Measurements from ENCODE around the gene ARSI. TPM values are rescaled to one million over a fixed set of nuclear protein-coding genes. Genes with fewer than 3 reads are reported as not detected.

The ARSI gene
- polyA plus RNA-seq, 1 of the 3 experiments (the other 2 are of a cell fraction): 0.20 TPM

DNA sequence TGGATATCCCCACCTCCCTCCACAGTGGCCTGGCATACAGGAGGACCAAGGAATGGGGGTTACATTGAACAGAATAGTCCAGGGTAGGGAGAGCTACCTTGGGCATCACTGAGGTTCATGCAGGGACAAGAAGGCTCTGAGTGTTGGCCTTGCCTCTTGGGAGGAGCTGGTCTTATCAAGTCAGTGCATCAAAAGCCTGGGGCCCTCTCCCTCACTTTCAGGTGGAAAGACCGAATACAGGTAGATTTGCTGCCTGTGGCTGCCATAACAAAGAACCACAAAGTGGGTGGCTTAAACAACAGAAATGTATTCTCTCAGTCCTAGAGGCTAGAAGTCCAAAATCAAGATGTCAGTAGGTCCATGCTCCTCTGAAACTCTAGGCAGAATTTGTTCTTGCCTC lies 18.5 kb upstream of the ARSI start:
- WGBS (ENCODE audit: low lambda C conversion rate): 93% methylated on average over 1 of the region's 1 CpG
- peaks cover 27% of the 10 kb centered on the region in 2 experiments for H3K4me1 ChIP-seq (ENCODE audit: control insufficient read depth in 1 of 2, insufficient read depth in 2 of 2, low read depth in 1 of 2, low read length in 1 of 2)
- H3F3A ChIP-seq (replicated peaks; ENCODE audit: insufficient read depth): peaks cover 30% of the 10 kb centered on the region
- no peaks in the 10 kb centered on the region for H4K20me1 ChIP-seq (ENCODE audit: insufficient read depth)
- POLR2A ChIA-PET: no interaction called here
- no peak overlapping the region for H2AFZ ChIP-seq (ENCODE audit: low read depth)
- TF ChIP-seq GABPA (IDR thresholded peaks at IDR 0.05; ENCODE audit: low read depth) (no peak), FOSL2 (IDR thresholded peaks at IDR 0.05; ENCODE audit: borderline replicate concordance, low read depth) (no peak), TCF12 (IDR thresholded peaks at IDR 0.05) (no peak), GATA2 (CRISPR knock-in tag; IDR thresholded peaks at IDR 0.05) (no peak), NRF1 (IDR thresholded peaks at IDR 0.05; ENCODE audit: low read depth, low read length) (no peak), RFX5 (IDR thresholded peaks at IDR 0.05; ENCODE audit: low read length) (no peak), EZH2phosphoT487 (IDR thresholded peaks at IDR 0.05; ENCODE audit: borderline replicate concordance, low read depth) (no peak), SMC3 (IDR thresholded peaks at IDR 0.05; ENCODE audit: low read depth, low read length) (no peak), CHD2 (IDR thresholded peaks at IDR 0.05; ENCODE audit: low read length, partially characterized antibody) (no peak)
- TF ChIP-seq, protein P1, sequence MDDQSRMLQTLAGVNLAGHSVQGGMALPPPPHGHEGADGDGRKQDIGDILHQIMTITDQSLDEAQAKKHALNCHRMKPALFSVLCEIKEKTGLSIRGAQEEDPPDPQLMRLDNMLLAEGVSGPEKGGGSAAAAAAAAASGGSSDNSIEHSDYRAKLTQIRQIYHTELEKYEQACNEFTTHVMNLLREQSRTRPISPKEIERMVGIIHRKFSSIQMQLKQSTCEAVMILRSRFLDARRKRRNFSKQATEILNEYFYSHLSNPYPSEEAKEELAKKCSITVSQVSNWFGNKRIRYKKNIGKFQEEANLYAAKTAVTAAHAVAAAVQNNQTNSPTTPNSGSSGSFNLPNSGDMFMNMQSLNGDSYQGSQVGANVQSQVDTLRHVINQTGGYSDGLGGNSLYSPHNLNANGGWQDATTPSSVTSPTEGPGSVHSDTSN (IDR thresholded peaks at IDR 0.05): no peak
- TF ChIP-seq, protein P2, sequence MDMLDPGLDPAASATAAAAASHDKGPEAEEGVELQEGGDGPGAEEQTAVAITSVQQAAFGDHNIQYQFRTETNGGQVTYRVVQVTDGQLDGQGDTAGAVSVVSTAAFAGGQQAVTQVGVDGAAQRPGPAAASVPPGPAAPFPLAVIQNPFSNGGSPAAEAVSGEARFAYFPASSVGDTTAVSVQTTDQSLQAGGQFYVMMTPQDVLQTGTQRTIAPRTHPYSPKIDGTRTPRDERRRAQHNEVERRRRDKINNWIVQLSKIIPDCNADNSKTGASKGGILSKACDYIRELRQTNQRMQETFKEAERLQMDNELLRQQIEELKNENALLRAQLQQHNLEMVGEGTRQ (IDR thresholded peaks at IDR 0.05; ENCODE audit: borderline replicate concordance, low read depth, low read length): no peak
- TF ChIP-seq, protein P3, sequence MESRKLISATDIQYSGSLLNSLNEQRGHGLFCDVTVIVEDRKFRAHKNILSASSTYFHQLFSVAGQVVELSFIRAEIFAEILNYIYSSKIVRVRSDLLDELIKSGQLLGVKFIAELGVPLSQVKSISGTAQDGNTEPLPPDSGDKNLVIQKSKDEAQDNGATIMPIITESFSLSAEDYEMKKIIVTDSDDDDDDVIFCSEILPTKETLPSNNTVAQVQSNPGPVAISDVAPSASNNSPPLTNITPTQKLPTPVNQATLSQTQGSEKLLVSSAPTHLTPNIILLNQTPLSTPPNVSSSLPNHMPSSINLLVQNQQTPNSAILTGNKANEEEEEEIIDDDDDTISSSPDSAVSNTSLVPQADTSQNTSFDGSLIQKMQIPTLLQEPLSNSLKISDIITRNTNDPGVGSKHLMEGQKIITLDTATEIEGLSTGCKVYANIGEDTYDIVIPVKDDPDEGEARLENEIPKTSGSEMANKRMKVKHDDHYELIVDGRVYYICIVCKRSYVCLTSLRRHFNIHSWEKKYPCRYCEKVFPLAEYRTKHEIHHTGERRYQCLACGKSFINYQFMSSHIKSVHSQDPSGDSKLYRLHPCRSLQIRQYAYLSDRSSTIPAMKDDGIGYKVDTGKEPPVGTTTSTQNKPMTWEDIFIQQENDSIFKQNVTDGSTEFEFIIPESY (IDR thresholded peaks at IDR 0.05; ENCODE audit: borderline replicate concordance, low read depth): no peak
- TF ChIP-seq, protein P4, sequence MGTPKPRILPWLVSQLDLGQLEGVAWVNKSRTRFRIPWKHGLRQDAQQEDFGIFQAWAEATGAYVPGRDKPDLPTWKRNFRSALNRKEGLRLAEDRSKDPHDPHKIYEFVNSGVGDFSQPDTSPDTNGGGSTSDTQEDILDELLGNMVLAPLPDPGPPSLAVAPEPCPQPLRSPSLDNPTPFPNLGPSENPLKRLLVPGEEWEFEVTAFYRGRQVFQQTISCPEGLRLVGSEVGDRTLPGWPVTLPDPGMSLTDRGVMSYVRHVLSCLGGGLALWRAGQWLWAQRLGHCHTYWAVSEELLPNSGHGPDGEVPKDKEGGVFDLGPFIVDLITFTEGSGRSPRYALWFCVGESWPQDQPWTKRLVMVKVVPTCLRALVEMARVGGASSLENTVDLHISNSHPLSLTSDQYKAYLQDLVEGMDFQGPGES (IDR thresholded peaks at IDR 0.05; ENCODE audit: low read depth, low read length): no peak
- H3K4me2 ChIP-seq: no peak overlapping the region
- no peaks in the 10 kb centered on the region for H3K27me3 ChIP-seq (ENCODE audit: insufficient read depth)
- H3K9ac ChIP-seq: no peak overlapping the region
- H3K9me2 ChIP-seq: no peaks in the 10 kb centered on the region
- no peaks in the 10 kb centered on the region for H3K36me3 ChIP-seq (replicated peaks in 1 of 2; ENCODE audit: control insufficient read depth in 1 of 2, insufficient read depth in 2 of 2, low read length in 1 of 2)
- no peak overlapping the region for H3K4me3 ChIP-seq (ENCODE audit: low read depth in 2 of 2, low read length in 1 of 2)
- no peak for DNase-seq
- no peaks in the 10 kb centered on the region for H3K79me2 ChIP-seq (ENCODE audit: insufficient read depth)
- H3K9me3 ChIP-seq: no peaks in the 10 kb centered on the region
- CTCF ChIA-PET: interaction anchor here (1.2 to 1.9 kb wide), 2 partner anchors 14 to 57 kb away, joined by 3 to 4 read pairs; no protein-coding TSS in a partner anchor
- no peak overlapping the region for H3K27ac ChIP-seq (ENCODE audit: low read depth in 2 of 2, low read length in 1 of 2)
